Smooth muscle cell of the brain vasculature (primary cell): Measurements from ENCODE around the gene GABRG3.
"Not testable (repeated sequence)": the region's sequence is repeated elsewhere in the genome, so short reads cannot be mapped to it uniquely, and the experiment has no call there.

ENCODE experiments used
- DNase-seq: peaks from one replicate; pipeline ENCODE4 v3.0.0-alpha.2; 2012; ENCODE audit warnings: low read depth, low spot score

Gene GABRG3

GRCh38 chr15:27176785-27177406 lies 205.9 kb downstream of the GABRG3 start:
- no peak for DNase-seq

- no peak for DNase-seq
Observed at GRCh38 chr15:27179789-27180188, 208.8 kb downstream of the GABRG3 start.

GRCh38 chr15:27182561-27183110 lies 211.7 kb downstream of the GABRG3 start:
- DNase-seq: no peak

GRCh38 chr15:27183201-27183600 lies 212.2 kb downstream of the GABRG3 start:
- DNase-seq: no peak

GRCh38 chr15:27191515-27191914 lies 220.5 kb downstream of the GABRG3 start:
- not testable (repeated sequence) for DNase-seq

- no peak for DNase-seq
Observed at GRCh38 chr15:27196691-27197090, 225.7 kb downstream of the GABRG3 start.

- DNase-seq: no peak
Observed at GRCh38 chr15:27201425-27201824, 230.4 kb downstream of the GABRG3 start.

GRCh38 chr15:27210176-27210575 lies 239.2 kb downstream of the GABRG3 start:
- DNase-seq: no peak

GRCh38 chr15:27214032-27214431 lies 243.1 kb downstream of the GABRG3 start:
- no peak for DNase-seq

GRCh38 chr15:27214961-27215360 lies 244.0 kb downstream of the GABRG3 start:
- no peak for DNase-seq

- DNase-seq: no peak
Observed at GRCh38 chr15:27218426-27218825, 247.4 kb downstream of the GABRG3 start.

GRCh38 chr15:27219636-27220035 lies 248.7 kb downstream of the GABRG3 start:
- no peak for DNase-seq

GRCh38 chr15:27220199-27220598 lies 249.2 kb downstream of the GABRG3 start:
- DNase-seq: no peak

GRCh38 chr15:27222479-27222878 lies 251.5 kb downstream of the GABRG3 start:
- DNase-seq: no peak

GRCh38 chr15:27223179-27223578 lies 252.2 kb downstream of the GABRG3 start:
- no peak for DNase-seq

GRCh38 chr15:27231811-27232210 lies 260.8 kb downstream of the GABRG3 start:
- DNase-seq: no peak

GRCh38 chr15:27232876-27233275 lies 261.9 kb downstream of the GABRG3 start:
- no peak for DNase-seq

GRCh38 chr15:27234593-27234992 lies 263.6 kb downstream of the GABRG3 start:
- no peak for DNase-seq

GRCh38 chr15:27235161-27235560 lies 264.2 kb downstream of the GABRG3 start:
- DNase-seq: no peak

GRCh38 chr15:27235681-27236080 lies 264.7 kb downstream of the GABRG3 start:
- no peak for DNase-seq

- DNase-seq: no peak
Observed at GRCh38 chr15:27237319-27237939, 266.4 kb downstream of the GABRG3 start.

GRCh38 chr15:27238209-27238608 lies 267.2 kb downstream of the GABRG3 start:
- DNase-seq: no peak

- no peak for DNase-seq
Observed at GRCh38 chr15:27238707-27239423, 267.9 kb downstream of the GABRG3 start.
